K562 (cell line): ENCODE data around the gene EFNA5. TPM values are rescaled to one million over a fixed set of nuclear protein-coding genes. Genes with fewer than 3 reads are reported as not detected.

Experiments
- ATAC-seq: fragments of 200-7000 bp; cut with Tn5 transposase; 3 replicates; pipeline ENCODE4 v1.9.1; 2020; ENCODE audit warnings: moderate library complexity
- BruUV-seq: library from RNA; stranded (reverse); fragments of 400-500 nt; replicated peaks from 2 replicates; lab custom pipeline; 2021; lab: Mats Ljungman, UMichigan
- CTCF ChIA-PET: fragments of 300-600 bp; formaldehyde crosslinking; extraction: SDS; loops from one replicate; lab custom pipeline; 2021; ENCODE audit warnings: low intra/inter-chr PET ratio; lab: Yijun Ruan, JAX
- POLR2A ChIA-PET: fragments of 300-600, 350-650 bp; sonication (Branson Sonifier 250); formaldehyde crosslinking; extraction: SDS; loops from one replicate; lab custom pipeline; 2021; ENCODE audit warnings: antibody characterized with exemption, inconsistent platforms; lab: Yijun Ruan, JAX
- DNase-seq, 4 experiments: peaks; one replicate each; pipeline versions ENCODE4 v3.0.0 to v3.0.0-alpha.2; 2011 to 2018; ENCODE audit warnings: low spot score in 3 of 4, mixed read lengths in 3 of 4; ENCODE audit errors: extremely low read depth in 1 of 4
- FAIRE-seq: peaks from 2 replicates; lab custom pipeline; 2011; peaks lifted over from hg19 to GRCh38; lab: Jason Lieb, UNC
- H2AFZ ChIP-seq: 2 replicates; pipeline ENCODE4 v1.6.0; 2011; ENCODE audit warnings: low read depth, low read length, control low read depth, inconsistent platforms
- H3K27ac ChIP-seq: fragments of 200-600 bp; 3 replicates; pipeline ENCODE4 v1.8.0; 2011; ENCODE audit warnings: low read depth, mild to moderate bottlenecking, control low read depth, inconsistent platforms, low read length, moderate library complexity, mixed read lengths; ENCODE audit errors: extremely low read depth
- H3K27me3 ChIP-seq, 2 experiments: fragments of 300-600 bp in 1 of 2; 2 replicates in 1 of 2; 3 replicates in 1 of 2; pipeline versions ENCODE4 v1.6.0 to v1.8.0; 2011; ENCODE audit warnings: inconsistent platforms in 2 of 2, low read length in 2 of 2, mild to moderate bottlenecking in 1 of 2, mixed read lengths in 1 of 2, moderate library complexity in 1 of 2; ENCODE audit not compliant: control insufficient read depth in 2 of 2, insufficient read depth in 2 of 2
- H3K36me3 ChIP-seq: fragments of 300-600 bp; 3 replicates; pipeline ENCODE4 v1.8.0; 2011; ENCODE audit warnings: mild to moderate bottlenecking, low read length, inconsistent platforms; ENCODE audit not compliant: control insufficient read depth, insufficient read depth
- H3K4me1 ChIP-seq, 2 experiments: fragments of 200-600 bp in 1 of 2; replicated peaks in 1 of 2; 2 replicates in 1 of 2; 3 replicates in 1 of 2; pipeline versions ENCODE4 v1.5.1 to v1.8.0; 2011; ENCODE audit warnings: inconsistent platforms in 2 of 2, low read length in 2 of 2, mild to moderate bottlenecking in 1 of 2, mixed read lengths in 1 of 2, moderate library complexity in 1 of 2; ENCODE audit not compliant: control insufficient read depth in 2 of 2, insufficient read depth in 2 of 2
- H3K4me2 ChIP-seq: 2 replicates; pipeline ENCODE4 v1.6.1; 2011; ENCODE audit warnings: low read length, control low read depth, inconsistent platforms, mixed read lengths; ENCODE audit not compliant: insufficient read depth
- H3K4me3 ChIP-seq: fragments of 200-600 bp; sonication (generic), shearing (Covaris generic); 2 replicates; pipeline ENCODE4 v1.5.1; 2016; ENCODE audit warnings: control low read depth, inconsistent platforms
- H3K79me2 ChIP-seq: fragments of 200-600 bp; 3 replicates; pipeline ENCODE4 v1.8.0; 2011; ENCODE audit warnings: low read length, inconsistent platforms; ENCODE audit not compliant: control insufficient read depth, insufficient read depth
- H3K9ac ChIP-seq, 2 experiments: 2 replicates each; pipeline versions ENCODE4 v1.6.0 to v1.6.1; 2011; ENCODE audit warnings: low read depth in 2 of 2, low read length in 2 of 2, control low read depth in 1 of 2, inconsistent platforms in 1 of 2, mild to moderate bottlenecking in 1 of 2, mixed read lengths in 1 of 2; ENCODE audit not compliant: insufficient read depth in 1 of 2
- H3K9me1 ChIP-seq: one replicate; pipeline ENCODE4 v1.6.0; 2011; ENCODE audit warnings: inconsistent platforms, mild to moderate bottlenecking, low read length, moderate library complexity; ENCODE audit not compliant: control insufficient read depth, insufficient read depth
- H3K9me3 ChIP-seq: replicated peaks from 2 replicates; pipeline ENCODE4 v1.5.1; 2011; ENCODE audit warnings: low read depth, low read length, inconsistent platforms; ENCODE audit not compliant: control insufficient read depth, insufficient read depth
- H4K20me1 ChIP-seq: replicated peaks from 2 replicates; pipeline ENCODE4 v1.6.1; 2011; ENCODE audit warnings: low read length, inconsistent platforms, mixed read lengths; ENCODE audit not compliant: control insufficient read depth, insufficient read depth
- CREB5 ChIP-seq: fragments of 250-450 bp; sonication (Bioruptor Pico); IDR thresholded peaks from 2 replicates; pipeline ENCODE4 v1.5.0; 2020; ENCODE audit warnings: mild to moderate bottlenecking
- HMG20A ChIP-seq: fragments of 450-650 bp; formaldehyde crosslinking; conservative IDR thresholded peaks from 2 replicates; pipeline ENCODE4 v1.4.0; 2020; ENCODE audit warnings: mild to moderate bottlenecking, mixed read lengths
- HNRNPUL1 ChIP-seq: fragments of 200-400 bp; formaldehyde crosslinking; IDR thresholded peaks from 2 replicates; pipeline ENCODE4 v1.6.1; 2017; ENCODE audit warnings: low read length
- MCM2 ChIP-seq: fragments of 450-650 bp; IDR thresholded peaks from 2 replicates; pipeline ENCODE4 v1.6.1; 2017; ENCODE audit warnings: low read depth, mild to moderate bottlenecking
- WGBS: fragments of 100-300 bp; shearing (Covaris generic); methylation state at CpG from one replicate; pipeline ENCODE4 v1.1.6; 2016; ENCODE audit warnings: low coverage, mixed read lengths; ENCODE audit not compliant: insufficient coverage; ENCODE audit errors: missing lambda C conversion rate; 5-methylcytosine and 5-hydroxymethylcytosine counted together
- in situ Hi-C: fragments of 300-500 bp; cut with MboI; formaldehyde crosslinking; loops from 4 replicates; pipeline ENCODE4 v1.15.0; 2018; ENCODE audit warnings: inconsistent platforms, mixed read lengths
- intact Hi-C: fragments of 100-400 bp; cut with micrococcal nuclease; formaldehyde crosslinking; loops from 2 replicates; pipeline ENCODE4 v1.14.2; 2022
- polyA plus RNA-seq, 8 experiments: library from polyadenylated mRNA; depleted of rRNA in 4 of 8; stranded (reverse) in 5 of 8; unstranded in 3 of 8; fragments of >200 nt; fragmentation: Nextera tagmentation in 2 of 8; fragmentation: Illumina TruSeq in 1 of 8; extraction: Ambion mirVana in 2 of 8; extraction: Trizol in 1 of 8; gene quantifications; 2 replicates each; pipeline versions ENCODE4 v1.2.1 to v1.2.3, GENCODE V29; 2011 to 2014; ENCODE audit warnings: inconsistent platforms in 1 of 8, missing spikeins in 1 of 8
- total RNA-seq, 7 experiments: library from RNA; depleted of rRNA in 6 of 7; stranded (reverse); fragments of >200 nt in 6 of 7; fragmentation: Illumina TruSeq in 2 of 7; extraction: Trizol in 2 of 7; gene quantifications; 2 replicates each; pipeline versions ENCODE4 v1.2.1 to v1.2.3, GENCODE V29; 2011 to 2021; ENCODE audit warnings: low replicate concordance in 1 of 7
- TF ChIP-seq, protein P1 (sequence below): fragments of 450-650 bp; IDR thresholded peaks from 2 replicates; pipeline ENCODE4 v1.6.1; 2016; ENCODE audit warnings: low read depth

Gene EFNA5
- total and polyA plus RNA-seq, 9 of the 15 experiments (the other 6 are each of a cell fraction or from before 2014, with no cell fraction given) = 0.20 TPM; not detected in 8

- ATAC-seq = no peak
- Histone ChIP-seq H3K79me2 (no peaks in the 10 kb centered on the region), H3K9ac (no peak overlapping the region), H3K27ac (no peak overlapping the region), H3K4me2 (no peak overlapping the region), H2AFZ (no peak overlapping the region), H3K9me1 (no peaks in the 10 kb centered on the region), H3K9me3 (no peaks in the 10 kb centered on the region), H4K20me1 (no peaks in the 10 kb centered on the region), H3K4me3 (no peak overlapping the region), H3K36me3 (no peaks in the 10 kb centered on the region), H3K27me3 (no peaks in the 10 kb centered on the region), H3K4me1 (no peaks in the 10 kb centered on the region)
- CTCF ChIA-PET = no interaction called here
- FAIRE-seq = no peak
- TF ChIP-seq HMG20A (CRISPR knock-in tag) (no peak), MCM2 (no peak), HNRNPUL1 (no peak), CREB5 (CRISPR knock-in tag) (no peak)
- TF ChIP-seq, protein P1, sequence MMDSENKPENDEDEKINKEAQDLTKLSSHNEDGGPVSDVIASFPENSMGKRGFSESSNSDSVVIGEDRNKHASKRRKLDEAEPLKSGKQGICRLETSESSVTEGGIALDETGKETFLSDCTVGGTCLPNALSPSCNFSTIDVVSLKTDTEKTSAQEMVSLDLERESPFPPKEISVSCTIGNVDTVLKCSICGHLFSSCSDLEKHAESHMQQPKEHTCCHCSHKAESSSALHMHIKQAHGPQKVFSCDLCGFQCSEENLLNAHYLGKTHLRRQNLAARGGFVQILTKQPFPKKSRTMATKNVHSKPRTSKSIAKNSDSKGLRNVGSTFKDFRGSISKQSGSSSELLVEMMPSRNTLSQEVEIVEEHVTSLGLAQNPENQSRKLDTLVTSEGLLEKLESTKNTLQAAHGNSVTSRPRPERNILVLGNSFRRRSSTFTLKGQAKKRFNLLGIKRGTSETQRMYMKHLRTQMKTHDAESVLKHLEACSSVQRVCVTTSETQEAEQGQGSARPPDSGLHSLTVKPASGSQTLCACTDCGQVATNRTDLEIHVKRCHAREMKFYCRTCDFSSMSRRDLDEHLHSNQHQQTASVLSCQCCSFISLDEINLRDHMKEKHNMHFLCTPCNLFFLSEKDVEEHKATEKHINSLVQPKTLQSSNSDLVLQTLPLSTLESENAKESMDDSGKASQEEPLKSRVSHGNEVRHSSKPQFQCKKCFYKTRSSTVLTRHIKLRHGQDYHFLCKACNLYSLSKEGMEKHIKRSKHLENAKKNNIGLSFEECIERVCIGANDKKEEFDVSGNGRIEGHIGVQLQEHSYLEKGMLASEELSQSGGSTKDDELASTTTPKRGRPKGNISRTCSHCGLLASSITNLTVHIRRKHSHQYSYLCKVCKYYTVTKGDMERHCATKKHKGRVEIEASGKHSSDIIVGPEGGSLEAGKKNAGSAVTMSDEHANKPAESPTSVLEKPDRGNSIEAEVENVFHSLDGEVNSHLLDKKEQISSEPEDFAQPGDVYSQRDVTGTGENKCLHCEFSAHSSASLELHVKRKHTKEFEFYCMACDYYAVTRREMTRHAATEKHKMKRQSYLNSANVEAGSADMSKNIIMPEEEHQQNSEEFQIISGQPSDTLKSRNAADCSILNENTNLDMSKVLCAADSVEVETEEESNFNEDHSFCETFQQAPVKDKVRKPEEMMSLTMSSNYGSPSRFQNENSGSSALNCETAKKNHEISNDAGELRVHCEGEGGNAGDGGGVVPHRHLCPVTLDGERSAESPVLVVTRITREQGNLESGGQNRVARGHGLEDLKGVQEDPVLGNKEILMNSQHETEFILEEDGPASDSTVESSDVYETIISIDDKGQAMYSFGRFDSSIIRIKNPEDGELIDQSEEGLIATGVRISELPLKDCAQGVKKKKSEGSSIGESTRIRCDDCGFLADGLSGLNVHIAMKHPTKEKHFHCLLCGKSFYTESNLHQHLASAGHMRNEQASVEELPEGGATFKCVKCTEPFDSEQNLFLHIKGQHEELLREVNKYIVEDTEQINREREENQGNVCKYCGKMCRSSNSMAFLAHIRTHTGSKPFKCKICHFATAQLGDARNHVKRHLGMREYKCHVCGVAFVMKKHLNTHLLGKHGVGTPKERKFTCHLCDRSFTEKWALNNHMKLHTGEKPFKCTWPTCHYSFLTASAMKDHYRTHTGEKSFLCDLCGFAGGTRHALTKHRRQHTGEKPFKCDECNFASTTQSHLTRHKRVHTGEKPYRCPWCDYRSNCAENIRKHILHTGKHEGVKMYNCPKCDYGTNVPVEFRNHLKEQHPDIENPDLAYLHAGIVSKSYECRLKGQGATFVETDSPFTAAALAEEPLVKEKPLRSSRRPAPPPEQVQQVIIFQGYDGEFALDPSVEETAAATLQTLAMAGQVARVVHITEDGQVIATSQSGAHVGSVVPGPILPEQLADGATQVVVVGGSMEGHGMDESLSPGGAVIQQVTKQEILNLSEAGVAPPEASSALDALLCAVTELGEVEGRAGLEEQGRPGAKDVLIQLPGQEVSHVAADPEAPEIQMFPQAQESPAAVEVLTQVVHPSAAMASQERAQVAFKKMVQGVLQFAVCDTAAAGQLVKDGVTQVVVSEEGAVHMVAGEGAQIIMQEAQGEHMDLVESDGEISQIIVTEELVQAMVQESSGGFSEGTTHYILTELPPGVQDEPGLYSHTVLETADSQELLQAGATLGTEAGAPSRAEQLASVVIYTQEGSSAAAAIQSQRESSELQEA = no peak
- DNase-seq = no peak
- intact Hi-C loops (no loop called here), in situ Hi-C loops (no loop called here)
- no TSS peak for BruUV-seq
- POLR2A ChIA-PET = no interaction called here
- WGBS = 2% methylated on average over 10 of the region's 10 CpGs
Measured at GRCh38 chr5:107604146-107604910, 66.4 kb downstream of the EFNA5 start.
